ENCODE results near the gene SGF29. TPM values are rescaled to one million over a fixed set of nuclear protein-coding genes. Genes with fewer than 3 reads are reported as not detected.

Gene SGF29
- total RNA-seq, 1 donor from 2014 or later = 10.6 TPM

- peaks cover 12% of the 10 kb centered on the region for H4K20me1 ChIP-seq (ENCODE audit: insufficient read depth, low read length)
- Mint-ChIP-seq H3K4me1 (ENCODE audit: low read depth, unreplicated experiment) (no peaks in the 10 kb centered on the region), H3K27ac (ENCODE audit: unreplicated experiment) (no peak overlapping the region), H3K27me3 (ENCODE audit: low read depth, unreplicated experiment) (no peaks in the 10 kb centered on the region), H3K9me3 (ENCODE audit: unreplicated experiment) (no peaks in the 10 kb centered on the region), H3K4me3 (ENCODE audit: unreplicated experiment) (no peak overlapping the region), H3K36me3 (ENCODE audit: low read depth, unreplicated experiment) (peaks cover 8% of the 10 kb centered on the region)
- H2AFZ ChIP-seq (ENCODE audit: low read depth, low read length) = no peak overlapping the region
- FAIRE-seq (no peak), DNase-seq (ENCODE audit: low read depth) (no peak)
- no peak overlapping the region for H3K9ac ChIP-seq (ENCODE audit: low read length)
- no peak overlapping the region for H3K4me2 ChIP-seq (ENCODE audit: low read length)
- peaks cover 8% of the 10 kb centered on the region for H3K79me2 ChIP-seq (ENCODE audit: insufficient read depth, low read length)
- no peaks in the 10 kb centered on the region for H3K36me3 ChIP-seq (ENCODE audit: insufficient read depth, low read length)
- peaks cover 5% of the 10 kb centered on the region for H3K4me1 ChIP-seq (ENCODE audit: insufficient read depth, low read length)
- no peak overlapping the region for H3K27ac ChIP-seq (ENCODE audit: low read depth, low read length)
- H3K27me3 ChIP-seq (ENCODE audit: insufficient read depth, low read length) = no peaks in the 10 kb centered on the region
- H3K9me3 ChIP-seq (ENCODE audit: insufficient read depth, low read depth, low read length) = no peaks in the 10 kb centered on the region
- TF ChIP-seq CTCF (IDR thresholded peaks at IDR 0.05; ENCODE audit: insufficient read depth, low read depth, low read length) (no peak), EZH2 (IDR thresholded peaks at IDR 0.05; ENCODE audit: insufficient read depth, low read length) (no peak)
- H3K4me3 ChIP-seq (ENCODE audit: insufficient read depth, low read depth, low read length) = no peak overlapping the region
These were observed 4.7 kb downstream of the SGF29 start for GRCh38 chr16:28558456-28558855.

GRCh38 chr16:28561557-28562187 is 8.0 kb downstream of the SGF29 start:
- no peak for FAIRE-seq
- Mint-ChIP-seq H3K9me3 (ENCODE audit: unreplicated experiment) (no peaks in the 10 kb centered on the region), H3K27ac (ENCODE audit: unreplicated experiment) (no peak overlapping the region), H3K27me3 (ENCODE audit: low read depth, unreplicated experiment) (no peaks in the 10 kb centered on the region), H3K4me3 (ENCODE audit: unreplicated experiment) (no peak overlapping the region), H3K36me3 (ENCODE audit: low read depth, unreplicated experiment) (peaks cover 9% of the 10 kb centered on the region), H3K4me1 (ENCODE audit: low read depth, unreplicated experiment) (no peaks in the 10 kb centered on the region)
- H4K20me1 ChIP-seq (ENCODE audit: insufficient read depth, low read length) = peaks cover 12% of the 10 kb centered on the region
- TF ChIP-seq EZH2 (IDR thresholded peaks at IDR 0.05; ENCODE audit: insufficient read depth, low read length) = no peak
- TF ChIP-seq CTCF (IDR thresholded peaks at IDR 0.05; ENCODE audit: insufficient read depth, low read depth, low read length) = no peak
- no peaks in the 10 kb centered on the region for H3K79me2 ChIP-seq (ENCODE audit: insufficient read depth, low read length)
- H3K36me3 ChIP-seq (ENCODE audit: insufficient read depth, low read length) = no peaks in the 10 kb centered on the region
- H3K27me3 ChIP-seq (ENCODE audit: insufficient read depth, low read length) = no peaks in the 10 kb centered on the region
- no peak overlapping the region for H3K9ac ChIP-seq (ENCODE audit: low read length)
- DNase-seq (ENCODE audit: low read depth) = no peak
- H2AFZ ChIP-seq (ENCODE audit: low read depth, low read length) = no peak overlapping the region
- no peak overlapping the region for H3K4me3 ChIP-seq (ENCODE audit: insufficient read depth, low read depth, low read length)
- no peak overlapping the region for H3K27ac ChIP-seq (ENCODE audit: low read depth, low read length)
- no peak overlapping the region for H3K4me2 ChIP-seq (ENCODE audit: low read length)
- H3K4me1 ChIP-seq (ENCODE audit: insufficient read depth, low read length) = no peaks in the 10 kb centered on the region
- H3K9me3 ChIP-seq (ENCODE audit: insufficient read depth, low read depth, low read length) = no peaks in the 10 kb centered on the region

- Histone ChIP-seq H3K9ac (ENCODE audit: low read length) (no peak overlapping the region), H3K4me1 (ENCODE audit: insufficient read depth, low read length) (no peaks in the 10 kb centered on the region), H3K36me3 (ENCODE audit: insufficient read depth, low read length) (no peaks in the 10 kb centered on the region), H3K27ac (ENCODE audit: low read depth, low read length) (no peak overlapping the region), H3K4me2 (ENCODE audit: low read length) (no peak overlapping the region), H3K4me3 (ENCODE audit: insufficient read depth, low read depth, low read length) (no peak overlapping the region), H3K9me3 (ENCODE audit: insufficient read depth, low read depth, low read length) (peaks cover 2% of the 10 kb centered on the region), H3K27me3 (ENCODE audit: insufficient read depth, low read length) (no peaks in the 10 kb centered on the region), H4K20me1 (ENCODE audit: insufficient read depth, low read length) (peaks cover 12% of the 10 kb centered on the region), H2AFZ (ENCODE audit: low read depth, low read length) (no peak overlapping the region), H3K79me2 (ENCODE audit: insufficient read depth, low read length) (no peaks in the 10 kb centered on the region)
- H3K36me3 Mint-ChIP-seq (ENCODE audit: low read depth, unreplicated experiment) = peaks cover 9% of the 10 kb centered on the region
- H3K4me1 Mint-ChIP-seq (ENCODE audit: low read depth, unreplicated experiment) = no peaks in the 10 kb centered on the region
- FAIRE-seq (no peak), DNase-seq (ENCODE audit: low read depth) (no peak)
- no peaks in the 10 kb centered on the region for H3K27me3 Mint-ChIP-seq (ENCODE audit: low read depth, unreplicated experiment)
- H3K27ac Mint-ChIP-seq (ENCODE audit: unreplicated experiment) = no peak overlapping the region
- no peak overlapping the region for H3K4me3 Mint-ChIP-seq (ENCODE audit: unreplicated experiment)
- H3K9me3 Mint-ChIP-seq (ENCODE audit: unreplicated experiment) = no peaks in the 10 kb centered on the region
- TF ChIP-seq EZH2 (IDR thresholded peaks at IDR 0.05; ENCODE audit: insufficient read depth, low read length) (no peak), CTCF (IDR thresholded peaks at IDR 0.05; ENCODE audit: insufficient read depth, low read depth, low read length) (no peak)
These were observed 8.5 kb downstream of the SGF29 start for GRCh38 chr16:28562199-28562598.
